H9 (cell line): ENCODE data around the gene HS6ST2. TPM values are rescaled to one million over a fixed set of nuclear protein-coding genes. Genes with fewer than 3 reads are reported as not detected.

ENCODE experiments used
- DNase-seq: peaks from one replicate; pipeline ENCODE4 v3.0.0-alpha.2; 2017
- H2AFZ ChIP-seq: one replicate; pipeline ENCODE4 v1.6.1; 2013; ENCODE audit warnings: mild to moderate bottlenecking, low read length, control low read depth, moderate library complexity
- H2AK5ac ChIP-seq: 2 replicates; pipeline ENCODE4 v1.6.1; 2013; ENCODE audit warnings: low read length, control low read depth, mixed read lengths; ENCODE audit not compliant: insufficient read length
- H2BK120ac ChIP-seq: one replicate; pipeline ENCODE4 v1.6.1; 2013; ENCODE audit warnings: low read depth, mild to moderate bottlenecking, low read length, control low read depth, inconsistent platforms; ENCODE audit not compliant: poor library complexity, severe bottlenecking
- H2BK12ac ChIP-seq: 2 replicates; pipeline ENCODE4 v1.6.1; 2013; ENCODE audit warnings: low read length, control low read depth, mixed read lengths, low read depth; ENCODE audit not compliant: insufficient read length
- H2BK15ac ChIP-seq: 2 replicates; pipeline ENCODE4 v1.6.1; 2013; ENCODE audit warnings: low read depth, low read length, control low read depth
- H2BK20ac ChIP-seq: one replicate; pipeline ENCODE4 v1.6.1; 2013; ENCODE audit warnings: low read depth, mild to moderate bottlenecking, low read length, control low read depth, inconsistent platforms; ENCODE audit not compliant: poor library complexity, severe bottlenecking
- H2BK5ac ChIP-seq: 2 replicates; pipeline ENCODE4 v1.6.1; 2013; ENCODE audit warnings: low read length, control low read depth, mixed read lengths; ENCODE audit not compliant: insufficient read length
- H3K14ac ChIP-seq: 2 replicates; pipeline ENCODE4 v1.6.1; 2013; ENCODE audit warnings: low read length, control low read depth; ENCODE audit not compliant: insufficient read depth
- H3K18ac ChIP-seq: 2 replicates; pipeline ENCODE4 v1.6.1; 2013; ENCODE audit warnings: low read depth, mild to moderate bottlenecking, mixed read lengths, low read length, control low read depth; ENCODE audit not compliant: insufficient read length
- H3K23ac ChIP-seq: 2 replicates; pipeline ENCODE4 v1.6.1; 2013; ENCODE audit warnings: low read length, control low read depth, mixed read lengths, low read depth; ENCODE audit not compliant: insufficient read length
- H3K23me2 ChIP-seq: 2 replicates; pipeline ENCODE4 v1.6.1; 2013; ENCODE audit warnings: low read depth, mild to moderate bottlenecking, mixed read lengths, low read length, control low read depth; ENCODE audit not compliant: insufficient read length, poor library complexity, severe bottlenecking
- H3K27ac ChIP-seq: 2 replicates; pipeline ENCODE4 v1.5.1; 2013; ENCODE audit warnings: low read length, control low read depth, mixed read lengths, low read depth; ENCODE audit not compliant: insufficient read length
- H3K27me3 ChIP-seq: 2 replicates; pipeline ENCODE4 v1.6.1; 2013; ENCODE audit warnings: low read length, control low read depth, inconsistent platforms; ENCODE audit not compliant: insufficient read depth
- H3K4ac ChIP-seq: 2 replicates; pipeline ENCODE4 v1.6.1; 2013; ENCODE audit warnings: low read depth, mild to moderate bottlenecking, control low read depth, inconsistent platforms, low read length, moderate library complexity
- H3K4me1 ChIP-seq: 2 replicates; pipeline ENCODE4 v1.6.1; 2013; ENCODE audit warnings: low read length, control low read depth, inconsistent platforms; ENCODE audit not compliant: insufficient read depth
- H3K4me2 ChIP-seq: 2 replicates; pipeline ENCODE4 v1.6.1; 2013; ENCODE audit warnings: low read length, control low read depth, mixed read lengths; ENCODE audit not compliant: insufficient read length, insufficient read depth
- H3K56ac ChIP-seq: 2 replicates; pipeline ENCODE4 v1.6.1; 2013; ENCODE audit warnings: low read depth, mild to moderate bottlenecking, mixed read lengths, low read length, control low read depth; ENCODE audit not compliant: insufficient read length
- H3K79me1 ChIP-seq: 2 replicates; pipeline ENCODE4 v1.6.1; 2013; ENCODE audit warnings: low read depth, mild to moderate bottlenecking, moderate library complexity, low read length, control low read depth, inconsistent platforms; ENCODE audit not compliant: insufficient read depth, poor library complexity, severe bottlenecking
- H3K79me2 ChIP-seq: 2 replicates; pipeline ENCODE4 v1.6.1; 2013; ENCODE audit warnings: low read length, control low read depth, inconsistent platforms; ENCODE audit not compliant: insufficient read depth
- H3K9ac ChIP-seq: 2 replicates; pipeline ENCODE4 v1.6.1; 2013; ENCODE audit warnings: low read length, control low read depth, mixed read lengths; ENCODE audit not compliant: insufficient read length; ENCODE audit errors: extremely low read depth
- H3K9me3 ChIP-seq: one replicate; pipeline ENCODE4 v1.6.1; 2013; ENCODE audit warnings: low read depth, low read length, inconsistent platforms; ENCODE audit not compliant: control insufficient read depth
- H3T11ph ChIP-seq: one replicate; pipeline ENCODE4 v1.6.1; 2013; ENCODE audit warnings: mild to moderate bottlenecking, low read length, control low read depth, inconsistent platforms
- H4K20me1 ChIP-seq: one replicate; pipeline ENCODE4 v1.6.1; 2013; ENCODE audit not compliant: control insufficient read depth, insufficient read length, insufficient read depth
- H4K5ac ChIP-seq: 2 replicates; pipeline ENCODE4 v1.6.1; 2013; ENCODE audit warnings: low read depth, mild to moderate bottlenecking, mixed read lengths, low read length, control low read depth; ENCODE audit not compliant: insufficient read length
- H4K8ac ChIP-seq: replicated peaks from 2 replicates; pipeline ENCODE4 v1.6.1; 2013; ENCODE audit warnings: low read length, control low read depth, mixed read lengths, low read depth; ENCODE audit not compliant: insufficient read length
- H4K91ac ChIP-seq: 2 replicates; pipeline ENCODE4 v1.6.1; 2013; ENCODE audit warnings: low read depth, mild to moderate bottlenecking, moderate library complexity, mixed read lengths, low read length, control low read depth; ENCODE audit not compliant: insufficient read length
- H3K27ac Mint-ChIP-seq, 3 experiments: 2 replicates in 2 of 3; 3 replicates in 1 of 3; pipeline ENCODE4 v1.8.0; 2020 to 2021; ENCODE audit warnings: mixed read lengths in 3 of 3, mild to moderate bottlenecking in 1 of 3, moderate library complexity in 1 of 3
- H3K27me3 Mint-ChIP-seq: 2 replicates; pipeline ENCODE4 v1.8.0; 2021; ENCODE audit warnings: low read depth, mild to moderate bottlenecking, moderate library complexity, mixed read lengths
- H3K36me3 Mint-ChIP-seq, 3 experiments: 2 replicates in 2 of 3; 3 replicates in 1 of 3; pipeline ENCODE4 v1.8.0; 2020 to 2021; ENCODE audit warnings: low read depth in 3 of 3, mixed read lengths in 3 of 3; ENCODE audit not compliant: insufficient read depth in 1 of 3
- H3K4me1 Mint-ChIP-seq, 2 experiments: 2 replicates each; pipeline ENCODE4 v1.8.0; 2020; ENCODE audit warnings: mixed read lengths in 2 of 2
- H3K4me3 Mint-ChIP-seq, 2 experiments: 2 replicates in 1 of 2; 3 replicates in 1 of 2; pipeline ENCODE4 v1.8.0; 2020 to 2021; ENCODE audit warnings: mild to moderate bottlenecking in 2 of 2, mixed read lengths in 2 of 2, moderate library complexity in 1 of 2
- H3K9me3 Mint-ChIP-seq, 2 experiments: 2 replicates in 1 of 2; 3 replicates in 1 of 2; pipeline ENCODE4 v1.8.0; 2020; ENCODE audit warnings: mild to moderate bottlenecking in 2 of 2, mixed read lengths in 2 of 2, moderate library complexity in 1 of 2
- WGBS: extraction: QIAGEN DNeasy Blood & Tissue Kit; methylation state at CpG from one replicate; pipeline ENCODE4 v1.1.7; 2013; ENCODE audit warnings: missing lambda C conversion rate, low lambda C conversion rate, mixed read lengths; ENCODE audit not compliant: insufficient read length; ENCODE audit errors: extremely low coverage; 5-methylcytosine and 5-hydroxymethylcytosine counted together
- total RNA-seq: library from RNA; stranded (reverse); gene quantifications from 2 replicates; pipeline ENCODE4 v1.2.1, GENCODE V29; 2021
- TF ChIP-seq, protein P1 (sequence below): fragments of 200-600 bp; sonication (generic); conservative IDR thresholded peaks from 3 replicates; pipeline ENCODE4 v1.8.0; 2021; ENCODE audit warnings: antibody characterized with exemption, mild to moderate bottlenecking

HS6ST2 gene
- total RNA-seq, 1 experiment from 2014 or later, result 4.8 TPM

DNA sequence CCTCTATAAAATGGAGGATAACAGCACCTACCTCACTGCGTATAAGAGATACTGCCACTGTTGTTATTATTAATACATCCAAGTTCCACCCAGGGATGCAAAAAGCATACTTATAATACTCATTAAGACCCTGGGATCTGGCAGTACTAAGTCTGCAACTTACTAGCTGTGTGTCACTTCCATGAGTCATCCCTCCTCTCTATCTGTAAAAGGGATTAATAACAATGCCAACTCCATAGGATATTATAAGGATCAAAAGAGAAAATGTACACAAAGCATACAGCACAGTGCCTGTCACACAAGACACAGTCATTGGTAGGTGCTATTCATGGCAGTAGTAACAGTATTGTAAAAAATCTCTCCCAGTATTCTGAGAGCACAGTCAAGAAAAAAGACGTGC, 216.7 kb downstream of the HS6ST2 start:
- Histone ChIP-seq H3K56ac (no peak overlapping the region), H3T11ph (no peak overlapping the region), H3K27me3 (peaks cover 22% of the 10 kb centered on the region; the same call in 1 of the 2 replicates), H4K5ac (no peak overlapping the region), H3K9me3 (no peaks in the 10 kb centered on the region), H2BK15ac (no peak overlapping the region), H4K8ac (no peak overlapping the region), H3K27ac (no peak overlapping the region), H2BK12ac (no peak overlapping the region), H3K23me2 (no peaks in the 10 kb centered on the region), H3K23ac (no peak overlapping the region), H3K9ac (no peak overlapping the region), H2AFZ (no peak overlapping the region), H4K91ac (no peak overlapping the region), H4K20me1 (peaks cover 2% of the 10 kb centered on the region), H3K14ac (no peak overlapping the region), H2AK5ac (no peak overlapping the region), H2BK20ac (no peak overlapping the region), H3K4me1 (peaks cover 14% of the 10 kb centered on the region), H3K79me2 (no peaks in the 10 kb centered on the region), H3K18ac (no peak overlapping the region), H2BK120ac (no peak overlapping the region), H3K79me1 (no peaks in the 10 kb centered on the region), H3K4me2 (no peak overlapping the region), H3K4ac (no peak overlapping the region), H2BK5ac (no peak overlapping the region)
- TF ChIP-seq, protein P1, sequence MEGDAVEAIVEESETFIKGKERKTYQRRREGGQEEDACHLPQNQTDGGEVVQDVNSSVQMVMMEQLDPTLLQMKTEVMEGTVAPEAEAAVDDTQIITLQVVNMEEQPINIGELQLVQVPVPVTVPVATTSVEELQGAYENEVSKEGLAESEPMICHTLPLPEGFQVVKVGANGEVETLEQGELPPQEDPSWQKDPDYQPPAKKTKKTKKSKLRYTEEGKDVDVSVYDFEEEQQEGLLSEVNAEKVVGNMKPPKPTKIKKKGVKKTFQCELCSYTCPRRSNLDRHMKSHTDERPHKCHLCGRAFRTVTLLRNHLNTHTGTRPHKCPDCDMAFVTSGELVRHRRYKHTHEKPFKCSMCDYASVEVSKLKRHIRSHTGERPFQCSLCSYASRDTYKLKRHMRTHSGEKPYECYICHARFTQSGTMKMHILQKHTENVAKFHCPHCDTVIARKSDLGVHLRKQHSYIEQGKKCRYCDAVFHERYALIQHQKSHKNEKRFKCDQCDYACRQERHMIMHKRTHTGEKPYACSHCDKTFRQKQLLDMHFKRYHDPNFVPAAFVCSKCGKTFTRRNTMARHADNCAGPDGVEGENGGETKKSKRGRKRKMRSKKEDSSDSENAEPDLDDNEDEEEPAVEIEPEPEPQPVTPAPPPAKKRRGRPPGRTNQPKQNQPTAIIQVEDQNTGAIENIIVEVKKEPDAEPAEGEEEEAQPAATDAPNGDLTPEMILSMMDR, result no peak
- peaks cover 64 to 69% of the 10 kb centered on the region in 2 experiments for H3K4me1 Mint-ChIP-seq
- no CpG with 5 or more reads among the region's 2 CpGs for WGBS
- no peak overlapping the region; a peak in 1 of 7 replicates for H3K27ac Mint-ChIP-seq
- no peak for DNase-seq
- H3K36me3 Mint-ChIP-seq, result no peaks in the 10 kb centered on the region; a peak in 2 of 7 replicates
- peaks cover 87% of the 10 kb centered on the region for H3K27me3 Mint-ChIP-seq
- no peaks in the 10 kb centered on the region for H3K9me3 Mint-ChIP-seq
- no peak overlapping the region for H3K4me3 Mint-ChIP-seq
